Activated CD4-positive, CD25-positive, alpha-beta regulatory T cell (primary cell): ENCODE measurements around the gene OCRL.

Experiments
- DNase-seq, 4 experiments: peaks; one replicate each; lab custom pipeline; 2025; lab: John Stamatoyannopoulos, UW

OCRL gene

DNA sequence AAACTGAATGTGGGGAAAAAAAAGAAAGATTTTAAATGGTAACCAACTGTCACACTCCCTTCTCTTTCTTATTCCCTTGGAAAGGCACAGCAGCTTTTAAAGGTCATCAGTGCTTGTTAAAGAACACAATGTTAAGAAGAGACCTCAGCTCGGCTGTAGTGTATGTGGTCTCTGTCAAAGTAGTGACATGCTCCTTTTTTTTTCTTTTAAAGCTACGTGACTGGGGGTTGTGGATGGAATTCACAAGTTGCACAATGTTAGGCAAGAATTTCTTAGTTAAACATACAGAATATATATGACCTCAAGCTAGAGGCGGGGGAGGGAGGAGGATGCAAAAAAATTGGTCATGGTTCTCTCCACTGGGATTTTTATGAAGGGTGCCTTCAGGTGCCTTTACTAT, 45.6 kb downstream of the OCRL start:
- no peak for DNase-seq

DNA sequence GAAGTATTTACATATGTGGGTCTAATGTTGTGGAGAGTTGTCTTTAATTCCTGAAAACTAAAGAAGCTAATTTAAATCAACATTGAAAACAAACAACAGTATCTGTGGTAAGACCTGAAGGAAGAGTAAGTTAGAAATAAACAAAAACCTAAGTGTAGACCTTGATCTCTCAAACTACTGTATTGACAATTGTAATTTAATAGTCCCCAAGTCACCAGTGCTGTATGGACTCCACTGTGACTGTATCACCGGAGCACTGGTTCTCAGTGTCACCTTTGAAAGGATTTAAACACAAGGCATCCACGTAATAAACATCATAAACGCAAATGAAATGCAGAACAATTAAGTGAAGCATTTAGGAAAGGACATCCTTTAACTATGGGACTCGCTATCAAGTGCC, 46.4 kb downstream of the OCRL start:
- DNase-seq, result no peak

DNA sequence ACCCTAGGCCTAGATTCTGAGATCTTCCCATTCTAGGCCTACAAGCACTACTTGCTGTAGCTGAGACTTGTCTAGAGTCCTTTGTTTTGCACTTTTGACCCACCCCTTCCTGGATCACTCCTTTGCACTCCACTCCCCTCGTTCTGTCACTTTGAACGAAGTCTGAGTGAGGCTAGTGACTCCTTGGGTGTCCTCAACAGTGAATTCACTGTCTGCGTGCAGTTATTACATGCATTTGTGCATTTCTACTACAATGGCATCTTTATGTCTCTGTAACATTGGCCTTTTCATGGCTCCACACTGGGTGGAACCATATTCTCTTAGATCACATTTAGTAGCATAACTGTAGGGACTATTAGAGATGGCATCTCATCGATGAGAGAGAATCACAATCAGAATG, 50.5 kb downstream of the OCRL start:
- no peak for DNase-seq

DNA sequence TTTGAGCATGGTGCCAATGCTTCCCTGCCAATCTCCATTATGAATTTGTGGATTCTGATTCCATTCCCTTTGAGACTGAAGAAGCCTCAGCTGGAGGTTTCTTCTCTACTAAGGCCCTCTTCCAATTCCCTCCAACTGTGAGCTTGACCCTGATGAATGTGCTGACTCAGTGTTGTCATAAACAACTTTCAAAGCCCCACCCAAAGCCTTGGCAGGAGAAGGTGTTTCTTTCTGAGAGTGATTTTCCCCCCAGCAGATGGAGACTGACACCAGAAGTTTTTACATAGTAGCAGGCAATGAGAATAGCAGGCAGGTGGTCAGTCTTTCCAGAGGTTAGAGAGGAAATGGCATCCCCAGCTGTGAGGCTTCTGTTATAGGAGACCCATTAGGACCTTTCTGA, 53.1 kb downstream of the OCRL start:
- DNase-seq, result no peak

DNA sequence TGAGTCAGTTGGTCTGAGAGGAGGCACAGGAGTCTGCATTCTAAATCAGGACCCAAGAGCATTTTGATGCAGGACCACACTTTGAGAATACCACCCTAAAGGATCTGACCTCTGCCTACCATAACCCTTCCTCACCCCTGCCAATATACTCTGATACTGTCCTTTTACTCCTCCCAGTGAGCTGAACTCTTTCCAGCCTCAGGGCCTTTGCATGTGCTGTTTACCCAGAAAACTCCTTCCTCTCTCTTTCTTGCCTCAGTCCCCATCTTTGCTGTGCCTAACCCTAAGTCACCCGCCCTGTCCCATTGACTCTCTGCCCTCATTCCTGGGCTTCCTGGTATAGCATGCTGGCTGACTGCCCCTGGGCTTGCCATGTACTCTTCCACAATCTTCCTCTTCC, 54.7 kb downstream of the OCRL start:
- no peak for DNase-seq

DNA sequence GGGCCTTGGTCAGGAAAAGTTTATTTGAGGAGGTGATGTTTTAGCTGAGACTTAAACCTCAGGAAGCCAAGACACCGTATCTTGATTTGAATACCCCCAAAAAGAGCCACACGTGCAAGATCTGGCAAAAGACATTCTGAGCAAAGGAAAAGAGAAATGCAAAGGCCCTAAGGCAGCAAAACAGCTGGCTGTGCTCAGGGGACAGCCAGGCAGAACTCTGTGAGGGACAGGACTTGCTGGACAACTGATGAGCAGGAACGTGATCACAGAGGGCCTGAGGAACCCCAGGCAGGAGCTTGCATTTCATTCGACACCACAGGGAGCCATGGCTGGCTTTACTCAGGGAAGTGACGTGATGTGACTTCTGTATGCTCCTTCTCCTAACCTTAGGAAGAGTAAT, 56.0 kb downstream of the OCRL start:
- no peak for DNase-seq

DNA sequence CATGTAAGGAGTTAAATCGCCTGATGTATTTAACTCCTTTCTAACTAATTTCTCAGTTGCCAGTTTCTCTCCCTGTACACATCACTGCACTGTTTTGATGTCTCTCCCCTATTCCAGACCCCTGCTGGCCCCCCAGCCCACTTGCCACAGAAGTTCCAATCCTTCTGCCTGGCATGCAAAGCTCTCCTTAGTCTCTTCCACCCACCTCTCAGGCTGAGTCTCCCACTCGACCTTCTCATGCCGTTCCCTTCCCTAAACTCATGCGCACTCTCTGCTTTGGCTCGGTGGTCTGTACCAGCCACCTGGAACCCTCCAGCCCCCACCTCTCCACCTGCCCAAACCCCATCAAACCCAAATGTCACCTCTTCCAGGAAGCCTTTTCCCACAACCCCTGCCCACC, 57.8 kb downstream of the OCRL start:
- no peak for DNase-seq

DNA sequence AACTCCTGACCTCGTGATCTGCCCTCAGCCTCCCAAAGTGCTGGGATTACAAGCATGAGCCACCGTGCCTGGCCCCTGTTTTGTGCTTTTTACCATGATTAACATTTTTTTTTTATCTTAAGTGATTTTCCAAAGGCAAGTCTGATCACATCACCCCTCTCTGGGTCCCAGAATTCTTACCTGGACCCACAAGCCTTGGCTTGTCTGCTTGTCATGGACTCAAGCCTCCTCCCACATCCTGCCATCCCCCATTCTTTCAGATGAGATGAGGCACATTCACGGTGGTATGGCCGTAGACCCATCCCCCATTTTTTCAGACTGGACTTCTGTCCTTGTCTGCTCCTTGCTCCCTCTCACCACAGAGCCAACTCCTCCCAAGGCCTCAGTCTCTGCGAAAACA, 59.4 kb downstream of the OCRL start:
- DNase-seq, result no peak

DNA sequence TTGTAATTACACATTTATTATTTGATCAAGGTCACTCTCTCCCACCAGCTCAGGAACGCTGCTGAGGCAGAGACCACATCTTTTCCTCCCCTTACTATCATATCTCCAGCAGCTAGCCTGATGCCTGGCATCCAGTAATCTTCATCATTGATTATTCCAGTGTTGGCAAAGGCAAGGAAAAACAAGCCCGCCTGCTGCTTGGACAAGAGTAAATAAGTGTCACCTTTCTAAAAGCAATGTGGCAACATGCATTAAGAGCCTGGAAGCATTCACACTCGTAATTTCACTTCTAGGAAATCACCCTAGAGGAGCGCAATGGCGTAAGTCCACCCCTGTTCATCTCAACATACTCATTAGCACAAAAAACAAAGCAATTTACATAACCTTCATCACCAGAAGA, 59.9 kb downstream of the OCRL start:
- no peak for DNase-seq

DNA sequence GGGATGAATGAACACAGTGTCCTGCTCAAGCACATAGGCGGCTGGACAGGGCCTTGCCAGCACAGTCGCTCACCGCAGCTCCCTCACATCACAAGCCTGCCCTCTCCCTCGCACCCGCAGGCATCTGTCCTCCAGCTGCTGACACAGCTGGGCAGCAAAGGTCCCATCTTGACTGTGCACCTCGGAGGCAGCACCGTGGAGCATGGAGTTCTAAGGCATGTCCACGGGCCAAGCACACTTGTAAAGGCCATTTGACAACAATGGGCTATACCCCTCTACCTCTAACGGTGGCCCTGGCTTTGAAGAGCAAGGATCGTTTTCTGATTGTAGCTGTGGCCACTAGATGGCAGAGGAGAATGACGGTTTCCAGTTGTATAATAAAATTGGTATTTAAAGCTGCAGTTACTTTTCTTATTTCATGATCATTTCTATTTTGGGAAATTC, 60.9 kb downstream of the OCRL start:
- DNase-seq, result no peak

DNA sequence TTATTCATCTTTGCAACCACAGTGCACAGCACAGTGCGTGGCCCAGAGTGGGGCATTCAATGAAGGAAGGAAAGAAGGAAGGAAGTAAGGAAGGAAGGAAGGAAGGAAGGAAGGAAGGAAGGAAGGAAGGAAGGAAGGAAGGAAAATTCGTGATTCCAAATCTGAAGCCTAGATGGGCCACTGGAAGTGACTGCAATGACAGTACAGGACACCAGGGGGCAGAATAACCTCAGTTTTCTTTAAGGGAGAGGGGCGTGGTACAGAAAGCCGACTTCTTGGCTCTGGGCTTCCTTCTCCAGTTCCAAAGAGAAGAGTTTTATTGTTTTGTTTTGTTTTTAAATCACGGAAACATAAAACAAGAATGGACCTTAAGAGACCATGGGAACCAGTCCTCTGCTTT, 66.9 kb downstream of the OCRL start:
- DNase-seq, result peak; percentile 7 to 31 (median 20)

DNA sequence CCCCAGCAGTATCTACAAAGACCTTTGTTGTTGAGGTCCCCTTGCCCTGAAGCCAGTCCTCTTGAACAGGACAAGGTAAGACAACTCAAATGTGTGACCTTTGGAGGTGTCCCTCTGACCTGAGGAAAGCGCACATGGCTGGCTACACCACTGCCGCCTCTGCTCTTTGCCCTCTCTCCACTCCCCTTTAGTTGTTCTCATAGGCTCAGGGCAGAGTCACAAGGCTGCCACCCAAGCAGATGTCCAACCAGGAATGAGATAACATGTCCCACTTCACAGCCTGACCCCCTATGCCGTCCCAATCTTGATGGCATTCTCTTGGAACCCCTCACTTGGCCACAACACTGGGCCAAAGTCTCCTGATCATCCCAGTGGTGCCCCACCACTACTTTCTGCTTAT, 68.4 kb downstream of the OCRL start:
- no peak for DNase-seq

DNA sequence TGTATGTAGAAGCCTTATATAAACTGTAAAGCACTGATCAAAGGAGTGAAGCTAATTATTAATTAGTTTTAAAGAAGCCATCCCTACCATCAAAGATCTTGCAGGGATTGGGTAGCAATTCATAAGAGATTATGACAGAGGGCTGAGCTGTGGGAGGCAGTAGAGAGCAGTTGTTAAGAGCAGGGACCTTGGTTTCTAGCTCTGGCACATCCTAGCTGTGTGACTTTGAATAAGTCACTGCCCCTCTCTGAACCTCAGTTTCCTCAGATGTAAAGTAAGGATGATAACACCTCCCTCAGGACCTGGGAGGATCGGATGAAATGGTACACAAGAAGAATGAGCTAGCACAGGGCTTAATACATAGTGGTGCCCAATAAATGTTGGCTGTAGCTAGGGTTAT, 69.3 kb downstream of the OCRL start:
- DNase-seq, result no peak

DNA sequence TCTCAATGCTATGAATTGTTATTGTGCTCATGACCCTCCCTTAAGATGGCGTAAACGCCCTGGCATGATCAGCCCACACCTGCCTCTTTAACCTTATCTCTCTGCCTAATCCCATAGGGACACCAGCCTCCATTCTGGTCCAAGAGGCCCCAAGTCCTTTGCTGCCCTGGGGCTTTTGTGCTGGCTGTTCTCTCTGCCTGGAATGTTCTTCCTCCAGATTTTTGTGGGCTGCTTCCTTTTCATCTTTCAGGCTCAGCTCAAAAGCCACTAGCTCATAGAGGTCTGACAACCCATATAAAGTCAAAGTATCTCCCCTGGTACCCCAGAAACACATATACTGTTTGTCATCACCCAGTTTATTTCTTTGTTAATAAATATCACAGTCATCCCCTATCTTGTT, 72.3 kb downstream of the OCRL start:
- DNase-seq, result no peak

DNA sequence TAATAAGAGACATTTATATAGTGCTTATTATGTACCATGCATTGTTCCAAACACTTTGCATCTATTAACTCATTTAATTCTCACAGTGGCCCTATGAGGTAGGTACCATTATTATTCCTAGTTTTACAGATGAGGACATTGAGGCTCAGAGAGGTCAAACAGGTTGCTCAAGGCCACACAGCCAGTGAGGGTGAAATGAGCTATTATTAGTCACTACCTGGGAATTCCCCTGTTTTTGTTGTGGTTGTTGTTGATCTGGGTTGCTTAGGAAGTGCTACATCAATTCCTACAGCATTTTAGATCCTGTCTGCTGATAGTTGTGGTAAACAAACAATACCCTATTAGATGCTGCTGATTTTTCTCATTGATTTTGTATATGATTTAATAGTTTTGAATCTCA, 73.5 kb downstream of the OCRL start:
- no peak for DNase-seq

DNA sequence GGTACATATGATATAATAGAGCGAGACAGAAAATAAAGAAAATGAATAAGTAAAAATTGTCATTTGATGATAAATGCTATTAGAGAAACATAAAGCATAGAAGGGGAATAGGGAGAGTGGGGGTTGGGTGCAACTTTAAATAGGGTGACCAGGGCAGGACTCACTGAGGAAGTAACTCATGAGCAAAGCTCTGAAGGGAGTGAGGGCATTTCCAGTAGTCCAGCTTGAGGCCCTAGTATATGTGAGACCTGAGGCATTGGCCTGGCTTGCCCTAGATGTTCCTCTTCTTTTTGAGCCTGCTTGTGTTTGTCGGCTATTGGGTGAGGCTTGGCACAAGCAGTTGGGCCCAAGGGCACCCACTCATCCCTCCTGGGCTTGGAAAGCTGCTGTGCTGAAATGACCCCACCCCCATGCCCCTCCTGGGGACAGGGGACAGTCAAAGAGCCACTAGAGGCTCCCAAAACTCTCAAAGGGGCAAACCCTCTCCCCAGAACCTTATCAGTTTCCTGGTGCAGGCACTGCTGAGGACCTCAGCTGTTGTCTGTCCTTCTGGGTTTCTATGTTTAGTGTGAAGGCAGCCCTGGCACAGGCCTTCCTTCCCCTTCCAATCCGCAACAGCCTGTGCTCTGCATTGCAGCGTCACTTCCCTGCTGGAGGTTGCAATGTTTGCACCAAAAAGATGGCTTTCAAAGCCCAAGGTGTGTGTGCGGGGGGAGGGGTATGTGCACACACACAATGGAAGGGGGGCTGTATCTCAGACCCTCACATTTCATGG, 74.6 kb downstream of the OCRL start:
- no peak for DNase-seq

DNA sequence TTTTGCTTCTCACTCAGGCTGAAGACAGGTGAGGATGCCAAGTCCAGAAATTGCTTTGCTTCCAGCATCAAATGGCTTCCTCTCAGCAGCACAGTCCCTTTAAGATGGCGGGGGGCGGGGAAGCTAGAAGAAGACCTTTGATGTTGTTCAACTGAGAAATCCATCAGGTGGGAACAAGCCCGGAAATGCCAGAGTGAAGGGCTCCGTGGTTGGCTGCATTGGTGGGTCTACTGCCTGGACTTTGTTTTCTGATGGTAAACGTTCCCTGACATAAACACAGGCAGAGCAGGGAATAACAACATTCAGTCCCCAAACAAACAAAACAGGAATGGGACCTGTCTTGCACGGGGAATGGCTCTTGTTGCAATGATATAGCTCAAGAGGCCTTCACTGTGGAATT, 77.4 kb downstream of the OCRL start:
- DNase-seq, result no peak

DNA sequence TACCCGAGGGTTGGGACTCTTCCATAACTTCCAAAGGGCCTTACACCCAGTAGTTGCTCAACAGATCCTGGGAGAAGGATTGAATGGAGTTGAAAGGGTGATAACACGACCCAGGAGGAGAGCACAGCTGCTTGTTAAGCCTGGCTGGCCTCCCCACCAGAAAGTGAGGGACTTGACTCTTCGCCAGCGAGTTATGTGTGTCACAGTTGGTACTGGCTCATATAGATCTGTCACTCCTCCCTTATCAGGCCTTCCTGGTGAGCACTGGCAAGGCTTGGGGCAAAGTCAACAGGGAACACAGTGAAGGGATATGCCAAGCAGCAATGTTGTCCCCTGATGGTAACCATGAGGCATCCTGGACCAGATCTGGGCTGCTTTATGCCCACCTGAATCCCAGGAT, 78.9 kb downstream of the OCRL start:
- DNase-seq, result no peak

DNA sequence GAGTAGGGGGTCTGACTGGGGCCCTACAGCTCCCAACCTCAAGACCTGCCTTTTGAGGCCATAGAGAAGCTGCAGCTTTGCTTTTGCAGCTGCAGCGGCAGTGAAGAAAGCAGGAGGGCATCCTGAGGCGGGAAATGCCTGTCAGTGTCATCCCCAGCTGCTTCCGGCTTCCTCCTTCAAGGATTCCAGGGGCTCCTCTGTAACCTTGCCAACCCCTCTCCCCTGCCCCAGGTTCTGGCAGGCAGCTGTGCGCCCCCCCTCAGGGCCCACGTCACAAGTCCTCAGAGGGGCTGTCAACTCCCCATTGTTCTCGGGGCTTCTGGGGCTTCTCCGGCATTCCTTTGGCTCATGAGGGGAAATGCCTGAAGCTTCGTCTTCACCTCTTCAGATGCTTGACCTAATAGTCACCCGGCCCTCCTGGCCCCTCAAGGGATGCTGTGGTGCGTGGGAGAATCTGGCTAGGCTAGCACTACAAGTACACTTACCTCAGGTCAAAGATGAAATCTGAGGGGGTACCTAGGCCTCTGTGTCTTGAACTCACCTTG, 82.8 kb downstream of the OCRL start:
- DNase-seq, result no peak

DNA sequence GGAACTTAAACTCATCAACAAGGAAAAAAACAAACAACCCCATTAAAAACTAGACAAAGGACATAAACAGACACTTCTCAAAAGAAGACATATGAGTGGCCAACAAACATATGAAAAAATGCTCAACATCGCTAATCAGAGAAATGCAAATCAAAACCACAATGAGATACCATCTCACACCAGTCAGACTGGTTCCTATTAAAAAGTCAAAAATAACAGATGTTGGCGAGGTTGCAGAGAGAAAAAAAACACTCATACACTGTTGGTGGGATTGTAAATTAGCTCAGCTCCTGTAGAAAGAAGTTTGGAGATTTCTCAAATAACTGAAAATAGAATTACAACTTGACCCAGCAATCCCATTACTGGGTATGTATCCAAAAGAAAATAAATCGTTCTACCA, 86.0 kb downstream of the OCRL start:
- no peak for DNase-seq

DNA sequence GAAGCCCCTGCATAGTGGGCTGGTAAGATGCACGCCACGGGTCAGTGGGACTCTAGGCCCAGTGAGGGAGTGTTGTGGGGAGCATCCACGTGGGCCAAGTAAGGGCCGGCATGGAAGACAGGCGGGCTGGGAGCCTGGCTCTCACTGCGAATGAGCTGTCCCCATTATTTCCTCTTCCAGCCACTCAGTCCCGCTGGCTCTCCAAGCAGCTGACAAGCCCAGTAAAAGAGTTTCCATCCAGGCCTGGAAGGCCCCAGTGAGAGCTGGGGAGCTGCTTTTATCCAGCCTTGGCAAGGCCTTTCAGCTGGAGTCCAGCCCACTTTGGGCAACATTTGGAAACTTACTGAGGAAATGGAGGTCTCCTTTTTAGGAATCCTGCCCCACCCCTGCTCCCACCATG, 89.8 kb downstream of the OCRL start:
- no peak for DNase-seq

DNA sequence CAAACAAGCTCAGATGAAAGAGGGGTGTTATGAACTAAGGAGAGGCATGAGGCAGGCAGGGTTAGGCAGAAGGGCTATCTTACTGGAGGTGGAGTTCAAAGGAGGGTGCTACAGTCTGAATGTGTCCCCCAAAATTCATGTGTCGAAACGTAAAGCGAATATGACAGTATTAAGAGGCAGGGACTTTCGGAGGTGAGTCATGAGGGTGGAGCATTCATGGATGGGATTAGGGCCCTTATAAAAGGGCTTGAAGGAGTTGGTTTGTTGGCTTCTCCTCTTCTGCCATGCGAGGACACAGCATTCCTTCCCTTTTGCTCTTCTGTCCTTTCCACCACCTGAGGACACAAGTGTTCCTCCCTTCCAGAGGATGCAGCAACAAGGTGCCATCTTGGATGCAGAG, 91.8 kb downstream of the OCRL start:
- no peak for DNase-seq

DNA sequence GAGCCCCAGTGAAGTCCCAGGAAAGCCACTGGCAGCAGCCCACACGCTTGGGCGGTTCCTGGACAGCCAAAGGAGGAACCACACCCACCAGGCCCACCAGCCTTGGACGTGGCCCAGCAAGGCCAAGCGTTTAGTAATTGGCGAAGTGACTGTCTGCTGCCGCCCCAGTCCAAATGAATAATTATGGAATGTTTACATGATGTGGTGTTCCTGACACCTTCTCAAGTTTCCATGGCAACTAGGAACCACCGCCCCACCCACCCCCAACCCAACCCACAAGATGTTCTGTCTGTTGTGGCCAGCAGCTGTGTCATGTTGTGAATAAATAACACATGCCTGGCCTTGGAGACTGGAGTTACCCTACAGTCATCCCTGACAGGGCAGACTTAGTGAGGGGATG, 92.4 kb downstream of the OCRL start:
- DNase-seq, result no peak

DNA sequence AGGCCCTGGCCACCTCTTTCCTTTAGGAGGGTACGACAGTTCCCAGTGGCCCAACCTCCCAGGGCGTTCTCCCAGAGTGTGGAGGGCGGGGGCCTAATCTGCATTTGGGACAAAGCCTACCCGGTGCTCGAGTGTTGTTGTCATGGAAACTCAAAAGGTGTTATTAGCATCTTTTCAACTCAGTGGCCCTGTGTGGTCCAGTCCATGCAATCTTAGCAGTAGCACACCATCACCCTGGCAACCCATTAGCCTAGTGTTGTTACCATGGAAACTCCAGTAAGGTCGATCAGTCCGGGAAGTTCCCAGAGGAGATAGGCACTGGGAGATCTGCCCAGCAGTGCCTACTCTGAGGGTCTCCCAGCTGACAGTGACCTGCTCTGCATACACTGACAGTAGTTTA, 94.5 kb downstream of the OCRL start:
- no peak for DNase-seq
